GM12874 (cell line): ENCODE results near the gene UGT1A7.

ENCODE experiments used
- TF ChIP-seq, protein P1 (sequence below): IDR thresholded peaks from 2 replicates; pipeline ENCODE4 v1.5.1; 2011; ENCODE audit warnings: low read depth, mild to moderate bottlenecking, control low read depth, low read length, moderate library complexity; ENCODE audit not compliant: insufficient read depth

The UGT1A7 gene

DNA sequence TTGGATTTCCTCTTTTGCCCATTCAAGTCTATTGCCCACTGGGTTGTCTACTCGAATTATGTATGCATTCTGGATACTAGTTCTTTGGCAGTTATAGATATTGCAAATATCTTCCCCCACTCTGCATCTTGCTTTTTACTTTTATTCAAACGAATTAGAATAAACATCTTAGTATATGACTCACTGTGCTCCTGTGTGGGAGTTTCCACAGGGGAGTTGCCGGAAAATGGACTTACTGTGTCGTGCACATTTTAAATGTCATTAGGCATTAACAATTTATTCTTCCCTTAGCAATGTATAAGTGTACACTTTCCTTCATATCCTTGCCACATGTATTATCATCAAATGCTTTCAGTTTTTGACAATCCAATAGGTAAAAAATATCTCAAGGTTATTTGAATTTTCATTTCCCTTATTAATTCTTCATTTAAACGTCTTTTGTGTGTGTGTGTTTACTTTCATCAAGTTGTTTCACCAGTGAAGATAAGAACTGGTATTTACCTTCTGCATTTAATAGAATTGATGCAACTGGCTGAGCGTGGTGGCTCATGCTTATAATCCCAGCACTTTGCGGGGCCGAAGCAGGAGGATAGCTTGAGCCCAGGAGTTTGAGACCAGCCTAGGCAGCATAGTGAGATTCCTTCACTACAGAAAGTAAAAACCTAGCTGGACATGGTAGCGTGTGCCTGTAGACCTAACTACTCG is 26.4 kb downstream of the UGT1A7 start:
- TF ChIP-seq, protein P1, sequence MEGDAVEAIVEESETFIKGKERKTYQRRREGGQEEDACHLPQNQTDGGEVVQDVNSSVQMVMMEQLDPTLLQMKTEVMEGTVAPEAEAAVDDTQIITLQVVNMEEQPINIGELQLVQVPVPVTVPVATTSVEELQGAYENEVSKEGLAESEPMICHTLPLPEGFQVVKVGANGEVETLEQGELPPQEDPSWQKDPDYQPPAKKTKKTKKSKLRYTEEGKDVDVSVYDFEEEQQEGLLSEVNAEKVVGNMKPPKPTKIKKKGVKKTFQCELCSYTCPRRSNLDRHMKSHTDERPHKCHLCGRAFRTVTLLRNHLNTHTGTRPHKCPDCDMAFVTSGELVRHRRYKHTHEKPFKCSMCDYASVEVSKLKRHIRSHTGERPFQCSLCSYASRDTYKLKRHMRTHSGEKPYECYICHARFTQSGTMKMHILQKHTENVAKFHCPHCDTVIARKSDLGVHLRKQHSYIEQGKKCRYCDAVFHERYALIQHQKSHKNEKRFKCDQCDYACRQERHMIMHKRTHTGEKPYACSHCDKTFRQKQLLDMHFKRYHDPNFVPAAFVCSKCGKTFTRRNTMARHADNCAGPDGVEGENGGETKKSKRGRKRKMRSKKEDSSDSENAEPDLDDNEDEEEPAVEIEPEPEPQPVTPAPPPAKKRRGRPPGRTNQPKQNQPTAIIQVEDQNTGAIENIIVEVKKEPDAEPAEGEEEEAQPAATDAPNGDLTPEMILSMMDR = no peak

DNA sequence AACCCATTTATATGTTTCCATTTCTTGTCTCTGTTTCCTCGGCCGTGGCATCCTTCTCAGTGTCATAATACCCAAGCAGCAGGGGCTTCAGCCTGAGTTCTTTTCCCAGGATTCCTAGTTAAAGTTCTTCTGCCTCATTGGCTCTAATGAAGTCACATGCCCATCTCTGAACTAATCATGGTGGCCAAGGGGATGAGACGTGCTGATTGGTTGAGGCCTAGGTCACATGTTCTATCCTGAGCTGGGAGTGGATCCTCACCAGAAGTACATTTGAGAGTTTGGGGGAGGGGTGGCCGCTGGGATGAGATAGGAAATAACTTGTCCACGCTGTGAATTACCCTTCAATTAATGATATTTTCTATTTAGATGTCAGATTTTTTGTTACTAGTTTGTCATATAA is 27.2 kb downstream of the UGT1A7 start:
- TF ChIP-seq, protein P1 = no peak

DNA sequence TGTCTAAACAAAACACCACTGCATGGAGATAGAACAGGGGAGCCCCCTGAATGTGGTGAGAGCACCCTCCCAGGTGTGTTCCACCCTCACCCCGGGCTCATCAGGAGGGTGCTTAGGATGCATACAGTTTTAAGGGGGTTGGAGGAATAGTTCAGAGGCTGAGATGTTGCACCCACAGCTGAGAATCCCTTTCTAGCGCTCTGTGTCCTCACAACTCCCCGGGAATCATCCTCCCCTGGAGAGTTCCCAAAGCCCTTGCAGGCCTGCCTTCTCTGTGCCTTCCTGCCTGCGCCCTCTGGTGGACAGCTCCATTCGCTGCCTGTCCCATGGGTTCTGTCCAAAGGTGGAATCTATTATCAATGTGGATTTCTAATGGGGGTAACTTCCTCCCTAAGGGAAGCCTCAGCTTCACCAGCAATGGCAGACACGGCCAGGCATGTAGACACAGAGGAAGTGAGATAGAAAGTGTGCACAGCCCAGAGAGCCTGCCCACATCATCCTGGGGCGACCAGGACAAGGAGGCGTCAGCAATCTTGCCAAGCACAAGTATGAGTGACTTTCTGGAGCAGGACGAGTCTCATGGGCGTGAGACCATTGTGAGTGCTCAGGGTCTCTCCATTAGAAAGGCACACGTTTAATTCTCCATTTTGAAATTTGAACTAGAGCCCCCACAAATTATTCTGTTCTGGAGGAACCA is 29.8 kb downstream of the UGT1A7 start:
- TF ChIP-seq, protein P1 = peak; percentile 88

DNA sequence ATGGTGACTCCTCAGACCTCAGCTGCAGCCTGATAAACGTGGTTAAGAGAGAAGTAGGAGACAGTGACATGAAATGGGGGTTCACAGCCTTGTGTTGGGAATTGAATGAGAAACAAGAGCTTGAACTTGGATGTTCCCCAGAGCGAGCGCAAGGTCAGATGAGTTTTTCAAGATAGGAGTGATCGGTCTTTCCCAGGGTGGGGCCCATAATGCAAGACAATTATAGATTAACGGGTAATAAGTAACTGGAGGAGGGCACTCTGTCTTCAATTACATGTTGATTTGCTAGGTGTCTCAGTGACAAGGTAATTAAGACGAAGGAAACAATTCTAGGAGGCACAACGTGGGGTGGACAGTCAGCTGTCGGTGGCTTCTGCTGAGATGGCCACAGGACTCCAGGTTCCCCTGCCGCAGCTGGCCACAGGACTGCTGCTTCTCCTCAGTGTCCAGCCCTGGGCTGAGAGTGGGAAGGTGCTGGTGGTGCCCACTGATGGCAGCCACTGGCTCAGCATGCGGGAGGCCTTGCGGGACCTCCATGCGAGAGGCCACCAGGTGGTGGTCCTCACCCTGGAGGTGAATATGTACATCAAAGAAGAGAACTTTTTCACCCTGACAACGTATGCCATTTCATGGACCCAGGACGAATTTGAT is 31.0 kb downstream of the UGT1A7 start, which contains the start of gene UGT1A5:
TSS of gene UGT1A5 (plus strand) at position 297 of the 651 bp plus-strand sequence. CDS start at position 382, 85 bp downstream.
- TF ChIP-seq, protein P1 = no peak

DNA sequence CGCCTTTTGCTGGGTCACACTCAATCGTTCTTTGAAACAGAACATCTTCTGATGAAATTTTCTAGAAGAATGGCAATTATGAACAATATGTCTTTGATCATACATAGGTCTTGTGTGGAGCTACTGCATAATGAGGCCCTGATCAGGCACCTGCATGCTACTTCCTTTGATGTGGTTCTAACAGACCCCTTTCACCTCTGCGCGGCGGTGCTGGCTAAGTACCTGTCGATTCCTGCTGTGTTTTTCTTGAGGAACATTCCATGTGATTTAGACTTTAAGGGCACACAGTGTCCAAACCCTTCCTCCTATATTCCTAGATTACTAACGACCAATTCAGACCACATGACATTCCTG is 31.5 kb downstream of the UGT1A7 start:
- TF ChIP-seq, protein P1 = no peak

DNA sequence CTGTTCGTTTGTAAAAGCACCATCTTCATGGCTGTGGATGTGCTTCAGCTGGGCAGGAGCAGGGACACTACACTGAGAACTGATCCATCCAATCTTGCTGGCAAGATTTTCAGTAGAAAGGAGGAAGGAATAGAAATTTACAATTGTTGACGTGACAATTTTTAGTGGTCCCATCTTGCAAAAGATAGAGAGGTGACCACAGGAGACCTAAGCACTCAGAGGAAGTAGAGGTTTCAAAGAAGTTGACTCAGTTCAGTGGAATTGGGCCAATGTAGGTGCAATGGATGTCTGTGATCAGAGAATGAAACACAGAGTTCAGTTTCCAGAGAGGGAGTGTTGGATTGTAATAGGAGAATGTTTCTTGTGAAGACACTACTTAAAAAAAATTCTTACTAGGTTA is 32.4 kb downstream of the UGT1A7 start:
- TF ChIP-seq, protein P1 = no peak

DNA sequence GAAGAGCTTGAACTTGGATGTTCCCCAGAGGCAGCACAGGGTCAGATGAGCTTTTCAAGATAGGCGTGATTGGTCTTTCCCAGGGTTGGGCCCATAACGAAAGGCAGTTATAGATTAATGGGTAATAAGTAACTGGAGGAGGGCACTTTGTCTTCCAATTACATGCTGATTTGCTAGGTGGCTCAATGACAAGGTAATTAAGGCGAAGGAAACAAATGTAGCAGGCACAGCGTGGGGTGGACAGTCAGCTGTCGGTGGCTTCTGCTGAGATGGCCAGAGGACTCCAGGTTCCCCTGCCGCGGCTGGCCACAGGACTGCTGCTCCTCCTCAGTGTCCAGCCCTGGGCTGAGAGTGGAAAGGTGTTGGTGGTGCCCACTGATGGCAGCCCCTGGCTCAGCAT is 36.9 kb downstream of the UGT1A7 start, which contains the start of gene UGT1A4:
TSS of gene UGT1A4 (plus strand) at position 185 of the 400 bp plus-strand sequence. CDS start at position 270, 85 bp downstream.
- TF ChIP-seq, protein P1 = no peak
